B cell (primary cell): ENCODE results near the gene PDZD8. TPM values are rescaled to one million over a fixed set of nuclear protein-coding genes. Genes with fewer than 3 reads are reported as not detected.

Experiments used
- ATAC-seq: fragments of 200-7000 bp; cut with Tn5 transposase; one replicate; pipeline ENCODE4 v1.10.0; 2021; ENCODE audit warnings: low read depth, mild to moderate bottlenecking, moderate number of reproducible peaks, moderate library complexity
- CTCF ChIA-PET: fragments of 350-600 bp; sonication (Branson Sonifier 250); formaldehyde crosslinking; loops from one replicate; lab custom pipeline; 2021; ENCODE audit warnings: antibody characterized with exemption, inconsistent platforms; lab: Charles Lee
- POLR2A ChIA-PET: fragments of 350-600 bp; sonication (Branson Sonifier 250); formaldehyde crosslinking; loops from one replicate; lab custom pipeline; 2021; ENCODE audit warnings: antibody characterized with exemption; lab: Charles Lee
- DNase-seq: peaks from one replicate; pipeline ENCODE4 v3.0.0; 2013
- H2AFZ ChIP-seq: 2 replicates; pipeline ENCODE4 v1.6.1; 2012; ENCODE audit warnings: mild to moderate bottlenecking, low read depth, low read length; ENCODE audit not compliant: insufficient read depth, poor library complexity, severe bottlenecking
- H3K27ac ChIP-seq, 2 donors: 1 replicate in 1 of 2; 2 replicates in 1 of 2; pipeline ENCODE4 v1.5.1; 2012 to 2013; ENCODE audit warnings: low read length in 2 of 2, mild to moderate bottlenecking in 2 of 2, moderate library complexity in 1 of 2
- H3K27me3 ChIP-seq, 4 experiments: fragments of 200-600 bp in 1 of 4; sonication (generic) in 1 of 4; replicated peaks in 1 of 4; 1 replicate in 2 of 4; 2 replicates in 2 of 4; pipeline versions ENCODE4 v1.6.1 to v1.7.0; 2013 to 2016; ENCODE audit warnings: low read length in 3 of 4, mild to moderate bottlenecking in 2 of 4, mixed read lengths in 1 of 4, moderate library complexity in 1 of 4; ENCODE audit not compliant: insufficient read depth in 4 of 4, control insufficient read depth in 3 of 4; ENCODE audit errors: control extremely low read depth in 1 of 4
- H3K36me3 ChIP-seq, 2 experiments: replicated peaks in 1 of 2; 1 replicate in 1 of 2; 2 replicates in 1 of 2; pipeline versions ENCODE4 v1.6.1 to v1.7.1; 2013; ENCODE audit warnings: low read length in 1 of 2; ENCODE audit not compliant: insufficient read depth in 2 of 2, control insufficient read depth in 1 of 2; ENCODE audit errors: control extremely low read depth in 1 of 2, extremely low read depth in 1 of 2
- H3K4me1 ChIP-seq, 2 donors: fragments of 200-600 bp in 1 of 2; sonication (generic) in 1 of 2; 1 replicate in 1 of 2; 2 replicates in 1 of 2; pipeline versions ENCODE4 v1.5.1 to v1.6.1; 2013 to 2017; ENCODE audit warnings: low read length in 2 of 2; ENCODE audit not compliant: control insufficient read depth in 2 of 2, insufficient read depth in 2 of 2
- H3K4me2 ChIP-seq: replicated peaks from 2 replicates; pipeline ENCODE3; 2012; ENCODE audit warnings: mild to moderate bottlenecking, low read depth, low read length; ENCODE audit not compliant: poor library complexity, severe bottlenecking
- H3K4me3 ChIP-seq, 5 experiments: fragments of 200-600 bp in 1 of 5; sonication (generic) in 1 of 5; 1 replicate in 3 of 5; 2 replicates in 2 of 5; pipeline versions ENCODE4 v1.5.1 to v1.7.0; 2011 to 2016; ENCODE audit warnings: low read length in 4 of 5, mild to moderate bottlenecking in 4 of 5, low read depth in 2 of 5, control low read depth in 1 of 5, moderate library complexity in 1 of 5; ENCODE audit not compliant: insufficient read depth in 1 of 5; ENCODE audit errors: control extremely low read depth in 1 of 5, extremely low read depth in 1 of 5
- H3K79me2 ChIP-seq: fragments of 200-600 bp; sonication (generic); one replicate; pipeline ENCODE4 v1.6.0; 2016; ENCODE audit warnings: low read length; ENCODE audit not compliant: control insufficient read depth, insufficient read depth
- H3K9ac ChIP-seq: fragments of 200-600 bp; sonication (generic); 2 replicates; pipeline ENCODE4 v1.6.1; 2017; ENCODE audit warnings: mild to moderate bottlenecking, low read length, moderate library complexity
- H3K9me3 ChIP-seq, 3 donors: one replicate each; pipeline versions ENCODE4 v1.6.1 to v1.7.1; 2013; ENCODE audit warnings: low read length in 2 of 3; ENCODE audit not compliant: control insufficient read depth in 2 of 3, insufficient read depth in 1 of 3; ENCODE audit errors: control extremely low read depth in 1 of 3
- H4K20me1 ChIP-seq: 2 replicates; pipeline ENCODE4 v1.6.0; 2012; ENCODE audit warnings: mild to moderate bottlenecking, low read length; ENCODE audit not compliant: insufficient read depth, control insufficient read depth, poor library complexity, severe bottlenecking
- H3K27ac Mint-ChIP-seq: one replicate; pipeline ENCODE4 v1.8.0; 2021; ENCODE audit warnings: mixed read lengths
- H3K27me3 Mint-ChIP-seq: one replicate; pipeline ENCODE4 v1.8.0; 2021; ENCODE audit warnings: mixed read lengths
- H3K4me1 Mint-ChIP-seq: one replicate; pipeline ENCODE4 v1.8.0; 2021; ENCODE audit warnings: mixed read lengths
- H3K4me3 Mint-ChIP-seq: one replicate; pipeline ENCODE4 v1.8.0; 2021; ENCODE audit warnings: mixed read lengths
- H3K9me3 Mint-ChIP-seq: one replicate; pipeline ENCODE4 v1.8.0; 2022; ENCODE audit warnings: mixed read lengths; ENCODE audit not compliant: insufficient read depth
- EZH2 ChIP-seq: IDR thresholded peaks from 2 replicates; pipeline ENCODE4 v1.6.1; 2012; ENCODE audit warnings: borderline replicate concordance, low read depth, mild to moderate bottlenecking, moderate library complexity, low read length; ENCODE audit not compliant: insufficient read depth, poor library complexity, severe bottlenecking
- WGBS: methylation state at CpG from one replicate; pipeline ENCODE4 v1.1.5; 2013; ENCODE audit warnings: missing lambda C conversion rate; ENCODE audit not compliant: insufficient coverage; 5-methylcytosine and 5-hydroxymethylcytosine counted together
- intact Hi-C: fragments of 100-400 bp; cut with micrococcal nuclease; formaldehyde crosslinking; loops from one replicate; pipeline ENCODE4 v1.10.0; 2022
- polyA plus RNA-seq: library from polyadenylated mRNA; depleted of rRNA; stranded (reverse); fragments of >200 nt; gene quantifications from 2 replicates; pipeline ENCODE4 v1.2.3, GENCODE V29; 2012
- total RNA-seq, 2 donors: library from RNA; stranded (reverse); fragments of 120-200 nt in 1 of 2; gene quantifications; 1 replicate in 1 of 2; 2 replicates in 1 of 2; pipeline versions ENCODE4 v1.2.3 to v1.2.4, GENCODE V29; 2013 to 2022
- TF ChIP-seq, protein P1 (sequence below): fragments of 200-600 bp; IDR thresholded peaks from one replicate; pipeline ENCODE4 v1.8.0; 2022; ENCODE audit warnings: antibody characterized with exemption, mild to moderate bottlenecking

PDZD8 gene
- total and polyA plus RNA-seq, 2 donors (not counting 1 experiment from before 2014, with no cell fraction given), result 4.9 to 13.2 TPM

DNA sequence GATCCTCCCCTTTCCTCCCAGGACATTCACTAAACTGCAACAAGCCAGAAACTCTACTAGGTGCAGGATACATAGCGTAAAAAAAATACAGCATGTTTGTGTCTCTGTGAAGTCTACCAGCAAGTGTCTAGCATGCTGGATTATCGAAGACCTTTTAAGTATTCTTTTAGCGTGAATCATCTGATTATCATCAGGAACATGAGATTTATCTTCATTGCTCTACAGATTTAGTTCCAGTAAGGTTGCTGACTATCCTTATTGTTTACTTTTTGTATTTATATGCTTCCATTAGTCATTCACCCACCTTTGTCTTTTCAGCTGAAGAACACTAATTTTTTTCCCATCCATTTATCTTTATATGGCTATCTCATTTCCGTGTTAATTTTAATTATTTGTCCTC, 62.8 kb downstream of the PDZD8 start:
- Mint-ChIP-seq H3K27ac (no peak overlapping the region), H3K27me3 (no peaks in the 10 kb centered on the region), H3K4me3 (no peak overlapping the region), H3K4me1 (no peaks in the 10 kb centered on the region), H3K9me3 (no peaks in the 10 kb centered on the region)
- no peaks in the 10 kb centered on the region for H3K9me3 ChIP-seq
- no peak overlapping the region for H3K9ac ChIP-seq
- H3K4me2 ChIP-seq, result no peak overlapping the region
- no peaks in the 10 kb centered on the region for H3K4me1 ChIP-seq
- TF ChIP-seq EZH2, result no peak
- TF ChIP-seq, protein P1, sequence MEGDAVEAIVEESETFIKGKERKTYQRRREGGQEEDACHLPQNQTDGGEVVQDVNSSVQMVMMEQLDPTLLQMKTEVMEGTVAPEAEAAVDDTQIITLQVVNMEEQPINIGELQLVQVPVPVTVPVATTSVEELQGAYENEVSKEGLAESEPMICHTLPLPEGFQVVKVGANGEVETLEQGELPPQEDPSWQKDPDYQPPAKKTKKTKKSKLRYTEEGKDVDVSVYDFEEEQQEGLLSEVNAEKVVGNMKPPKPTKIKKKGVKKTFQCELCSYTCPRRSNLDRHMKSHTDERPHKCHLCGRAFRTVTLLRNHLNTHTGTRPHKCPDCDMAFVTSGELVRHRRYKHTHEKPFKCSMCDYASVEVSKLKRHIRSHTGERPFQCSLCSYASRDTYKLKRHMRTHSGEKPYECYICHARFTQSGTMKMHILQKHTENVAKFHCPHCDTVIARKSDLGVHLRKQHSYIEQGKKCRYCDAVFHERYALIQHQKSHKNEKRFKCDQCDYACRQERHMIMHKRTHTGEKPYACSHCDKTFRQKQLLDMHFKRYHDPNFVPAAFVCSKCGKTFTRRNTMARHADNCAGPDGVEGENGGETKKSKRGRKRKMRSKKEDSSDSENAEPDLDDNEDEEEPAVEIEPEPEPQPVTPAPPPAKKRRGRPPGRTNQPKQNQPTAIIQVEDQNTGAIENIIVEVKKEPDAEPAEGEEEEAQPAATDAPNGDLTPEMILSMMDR, result no peak
- POLR2A ChIA-PET, result no interaction called here
- ATAC-seq (no peak), DNase-seq (no peak)
- H2AFZ ChIP-seq, result no peak overlapping the region
- no peak overlapping the region for H3K27ac ChIP-seq
- 100% methylated on average over 2 of the region's 4 CpGs for WGBS
- H3K79me2 ChIP-seq, result no peaks in the 10 kb centered on the region
- CTCF ChIA-PET, result no interaction called here
- no peaks in the 10 kb centered on the region for H3K27me3 ChIP-seq
- peaks cover 0 to 2% of the 10 kb centered on the region in 2 experiments for H3K36me3 ChIP-seq
- intact Hi-C loops, result no loop called here
- H3K4me3 ChIP-seq, result no peak overlapping the region
- H4K20me1 ChIP-seq, result no peaks in the 10 kb centered on the region

DNA sequence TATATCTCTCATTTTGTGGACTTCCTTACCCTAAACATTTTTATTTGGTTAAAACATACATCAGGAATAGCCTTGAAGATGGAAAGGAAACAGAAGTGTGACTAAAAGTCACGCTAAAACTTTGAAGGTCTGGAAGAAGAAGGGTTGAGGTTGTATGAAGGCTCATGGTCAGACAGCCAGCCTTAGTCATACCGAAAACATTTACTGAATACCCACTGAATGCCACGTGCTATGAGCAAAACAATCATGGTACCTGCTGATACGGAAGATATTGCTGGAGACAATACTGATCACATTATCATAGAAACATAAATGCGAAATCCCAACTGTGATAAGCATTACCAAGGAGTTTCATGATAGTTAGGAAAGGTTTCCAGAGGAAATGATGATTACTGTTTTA, 64.0 kb downstream of the PDZD8 start:
- H3K4me1 Mint-ChIP-seq, result no peaks in the 10 kb centered on the region
- H3K27ac ChIP-seq, result no peak overlapping the region
- no peak for DNase-seq
- CTCF ChIA-PET, result no interaction called here
- H2AFZ ChIP-seq, result no peak overlapping the region
- no peak overlapping the region for H3K27ac Mint-ChIP-seq
- no peaks in the 10 kb centered on the region for H3K79me2 ChIP-seq
- no peak overlapping the region for H3K4me3 ChIP-seq
- H3K9me3 ChIP-seq, result no peaks in the 10 kb centered on the region
- H3K9me3 Mint-ChIP-seq, result no peaks in the 10 kb centered on the region
- H3K36me3 ChIP-seq, result peaks cover 0 to 2% of the 10 kb centered on the region in 2 experiments
- no peaks in the 10 kb centered on the region for H3K27me3 Mint-ChIP-seq
- POLR2A ChIA-PET, result no interaction called here
- H3K4me3 Mint-ChIP-seq, result no peak overlapping the region
- ATAC-seq, result no peak
- no peaks in the 10 kb centered on the region for H4K20me1 ChIP-seq
- no peak overlapping the region for H3K4me2 ChIP-seq
- no peaks in the 10 kb centered on the region for H3K27me3 ChIP-seq
- WGBS, result no CpG with 5 or more reads among the region's 5 CpGs
- H3K9ac ChIP-seq, result no peak overlapping the region
- no peaks in the 10 kb centered on the region for H3K4me1 ChIP-seq
- intact Hi-C loops, result no loop called here
- TF ChIP-seq, protein P1, result no peak
- TF ChIP-seq EZH2, result no peak
